CD4-positive, alpha-beta T cell treated with Interleukin-15 for 4 hours (primary cell): Measurements from ENCODE around the gene TMEM53.

ENCODE experiments used
- DNase-seq: peaks from one replicate; pipeline ENCODE4 v3.0.0-alpha.2; 2020; ENCODE audit warnings: low spot score

TMEM53 gene

DNA sequence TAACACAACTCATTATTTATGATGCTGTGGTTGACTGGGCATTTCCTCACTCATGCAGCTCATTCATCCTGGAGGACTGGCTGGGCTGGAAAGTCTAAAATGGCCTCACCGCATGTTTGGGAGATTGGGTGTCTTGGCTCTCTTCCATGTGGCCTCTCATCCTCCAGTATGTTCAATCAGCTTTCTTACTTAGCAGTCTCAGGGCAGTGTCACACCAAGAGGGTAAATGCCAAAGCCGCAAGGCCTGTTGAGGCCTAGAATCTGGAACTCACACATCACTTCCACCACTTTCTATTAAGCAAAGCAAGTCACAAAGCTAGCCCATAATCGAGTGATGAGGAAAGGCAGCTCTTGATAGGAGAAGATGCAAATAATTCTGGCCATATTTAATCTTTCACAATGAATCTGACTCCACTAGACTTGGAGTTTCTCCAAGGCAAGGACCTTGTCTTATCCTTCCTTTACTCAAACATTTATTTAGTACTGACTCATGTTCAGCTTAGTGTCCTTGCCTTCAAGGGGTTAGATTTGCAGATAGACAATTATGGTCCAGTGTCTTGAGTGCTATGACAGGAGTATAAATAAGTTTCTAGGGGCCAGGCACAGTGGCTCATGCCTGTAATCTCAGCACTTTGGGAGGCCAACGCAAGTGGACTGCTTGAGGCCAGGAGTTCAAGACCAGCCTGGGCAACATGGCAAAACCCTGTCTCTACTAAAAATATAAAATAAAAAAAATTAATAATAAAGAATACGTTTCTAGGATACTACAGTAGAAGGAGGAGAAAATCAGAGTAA, 45.1 kb downstream of the TMEM53 start:
- no peak for DNase-seq

DNA sequence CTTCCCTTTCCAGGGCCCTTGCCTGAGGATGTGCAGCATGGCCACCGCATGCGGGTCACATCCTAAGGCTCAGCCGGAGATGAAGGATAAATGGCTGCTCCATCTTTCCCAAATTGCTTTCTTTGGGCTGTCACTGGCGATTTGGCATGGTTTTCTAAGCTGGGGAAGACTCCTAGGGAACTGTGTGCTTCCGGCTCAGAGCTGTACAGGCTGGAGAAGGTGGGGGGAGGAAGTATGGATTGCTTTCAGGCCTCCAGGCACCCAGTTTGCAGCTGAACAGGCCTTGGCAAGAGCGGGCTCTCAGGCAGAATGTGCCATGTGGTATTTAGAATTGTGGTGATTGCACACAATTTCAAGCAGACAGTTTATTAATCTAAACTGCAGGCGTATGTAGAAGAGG, 48.9 kb downstream of the TMEM53 start:
- no peak for DNase-seq

DNA sequence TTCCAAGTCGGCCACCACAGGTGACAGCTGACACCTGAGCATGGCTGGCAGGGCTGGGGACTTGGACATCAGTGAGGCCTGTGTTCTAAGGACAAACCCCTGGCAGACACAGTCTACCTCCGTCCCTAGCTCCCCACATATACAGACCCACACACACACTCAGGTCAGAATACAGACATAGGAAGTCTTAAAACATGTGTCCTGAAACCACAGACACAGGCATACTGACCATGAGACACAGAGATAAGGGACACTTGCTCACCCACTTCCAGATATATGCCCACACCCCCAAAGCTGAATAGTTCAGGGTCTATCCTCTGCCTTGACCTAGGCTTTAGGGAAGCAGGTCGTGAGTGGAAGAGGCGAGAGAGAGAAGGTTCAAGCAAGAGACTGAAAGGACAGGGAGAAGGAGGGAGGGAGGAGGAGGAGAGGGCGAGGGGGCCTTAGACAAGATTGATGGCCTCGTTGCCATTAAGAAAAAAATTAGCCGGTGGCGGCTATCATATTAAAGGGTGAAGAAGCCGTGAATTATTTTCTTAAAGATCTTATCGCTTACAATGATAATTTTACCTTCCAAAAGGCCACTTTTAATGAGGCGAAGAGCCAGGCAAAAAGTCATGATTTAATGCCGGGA, 49.9 kb downstream of the TMEM53 start:
- DNase-seq, result no peak

DNA sequence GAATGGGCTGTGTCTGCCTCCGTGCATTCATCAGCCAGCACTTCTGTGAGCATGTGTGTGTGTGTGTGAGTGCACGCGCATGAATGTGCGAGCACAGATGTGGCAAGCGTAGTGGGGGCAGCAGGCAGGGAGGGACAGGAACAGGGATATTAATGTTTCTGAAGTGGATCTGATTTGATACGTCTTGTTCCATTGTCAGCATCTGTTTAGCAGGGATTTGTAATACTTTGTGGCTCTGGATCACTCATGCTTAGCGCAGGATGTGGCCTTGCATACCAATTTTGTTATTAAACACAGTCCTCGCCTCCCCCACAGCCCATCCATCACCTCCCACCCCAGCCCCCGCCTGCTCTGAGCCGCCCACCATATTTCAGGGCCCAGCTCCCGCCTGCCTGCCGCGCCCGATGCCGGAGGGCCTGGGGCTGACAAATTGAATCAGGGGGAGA, 52.4 kb downstream of the TMEM53 start:
- DNase-seq, result no peak

DNA sequence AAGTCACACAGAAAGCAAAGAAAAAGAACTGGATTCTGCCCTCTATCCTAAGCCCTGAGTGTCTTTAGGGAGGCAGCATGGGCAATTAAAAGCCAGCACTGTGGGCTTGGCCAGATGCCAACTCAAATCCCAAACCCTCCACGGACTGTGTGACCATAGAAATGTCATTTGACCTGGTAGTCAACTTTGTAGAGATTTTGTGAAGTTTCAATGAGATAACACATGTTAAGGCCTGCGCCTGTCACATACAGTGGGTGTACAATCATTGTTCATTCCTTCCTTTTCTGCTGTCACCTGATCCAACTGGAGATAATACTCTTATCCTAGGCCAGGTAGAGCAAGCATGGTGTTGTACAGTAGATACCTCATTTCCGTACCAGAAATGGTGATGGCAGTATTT, 54.2 kb downstream of the TMEM53 start:
- DNase-seq, result no peak

DNA sequence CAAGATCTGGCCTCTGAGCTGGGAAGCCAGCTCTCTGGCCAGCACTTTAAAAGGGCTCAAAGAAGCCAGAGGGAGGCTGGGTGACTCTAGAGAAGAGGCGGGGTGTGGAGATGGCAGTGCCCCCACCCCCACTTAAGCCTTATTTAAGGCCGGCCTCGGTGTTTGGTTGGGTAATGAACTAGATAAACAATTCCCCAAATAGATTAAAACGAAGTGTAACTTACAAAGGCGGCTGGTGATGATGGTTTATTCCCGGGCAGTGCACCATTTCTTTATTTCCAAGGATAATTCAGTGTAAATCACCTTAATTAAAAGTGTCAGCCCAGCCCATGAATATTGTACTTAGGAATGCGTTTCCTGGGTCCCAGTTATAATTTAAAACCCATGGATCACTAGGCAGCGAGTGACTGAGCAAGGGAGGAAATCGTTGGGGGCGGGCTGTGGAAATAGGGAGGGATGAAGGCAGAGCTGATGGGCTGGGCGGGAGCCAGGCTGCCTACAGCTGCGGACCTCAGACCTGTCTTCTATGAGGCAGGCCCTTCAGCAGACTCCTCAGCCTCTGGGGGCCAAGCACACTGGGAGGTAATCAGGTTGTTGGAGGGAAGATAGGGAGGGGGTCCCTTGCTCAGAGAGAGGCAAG, 54.9 kb downstream of the TMEM53 start:
- DNase-seq, result no peak

DNA sequence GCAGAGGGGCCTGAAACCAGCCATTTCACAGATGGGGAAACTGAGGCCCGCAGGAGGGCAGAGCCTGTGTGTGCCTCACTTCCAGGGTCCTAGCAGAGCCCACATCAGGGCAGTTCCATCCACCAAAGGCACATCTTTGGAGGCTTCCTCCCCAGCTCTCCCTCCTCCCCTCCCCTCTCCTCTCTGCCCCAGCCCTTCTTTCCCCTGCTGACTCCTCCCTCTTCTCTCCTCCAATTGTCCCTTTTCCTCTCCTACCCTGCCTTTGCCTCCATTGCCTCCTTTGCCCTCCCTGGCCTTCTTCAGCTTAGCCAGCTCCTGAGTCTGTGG, 56.6 kb downstream of the TMEM53 start:
- DNase-seq, result no peak

DNA sequence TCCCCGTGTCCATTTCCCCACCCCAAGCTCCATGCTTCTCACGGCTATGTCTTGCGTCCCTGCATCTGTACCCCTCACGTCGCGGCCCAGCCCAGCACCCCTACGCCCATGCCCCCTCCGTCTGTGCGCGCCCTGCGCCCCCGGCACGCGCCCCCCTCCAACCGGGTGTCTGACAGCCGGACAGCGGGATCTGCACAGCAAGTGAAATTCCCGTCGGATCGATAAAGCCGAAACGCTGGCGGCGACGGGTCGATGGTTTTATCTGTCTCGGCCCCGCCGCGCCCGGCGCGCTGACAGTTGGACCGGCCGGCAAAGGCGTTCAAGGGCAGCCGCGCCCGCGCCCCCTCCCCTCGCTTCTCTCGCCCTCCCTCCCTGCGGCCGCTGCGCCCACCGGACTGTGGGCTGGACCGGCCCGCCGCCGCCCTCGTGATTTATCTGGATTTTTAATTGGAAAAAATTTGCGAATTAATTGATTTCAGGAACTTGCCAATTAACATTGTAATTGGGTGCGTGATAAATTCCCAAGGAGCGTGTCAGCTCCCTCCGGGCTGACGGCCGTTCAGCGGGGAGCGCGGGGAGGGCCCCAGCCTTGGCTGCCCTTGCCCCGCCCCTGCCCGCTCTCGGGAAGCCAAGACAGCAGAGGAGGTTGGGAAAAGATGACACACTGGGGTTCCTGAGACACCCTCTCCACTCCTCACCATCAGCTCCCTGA, 57.1 kb downstream of the TMEM53 start:
- DNase-seq, result no peak

DNA sequence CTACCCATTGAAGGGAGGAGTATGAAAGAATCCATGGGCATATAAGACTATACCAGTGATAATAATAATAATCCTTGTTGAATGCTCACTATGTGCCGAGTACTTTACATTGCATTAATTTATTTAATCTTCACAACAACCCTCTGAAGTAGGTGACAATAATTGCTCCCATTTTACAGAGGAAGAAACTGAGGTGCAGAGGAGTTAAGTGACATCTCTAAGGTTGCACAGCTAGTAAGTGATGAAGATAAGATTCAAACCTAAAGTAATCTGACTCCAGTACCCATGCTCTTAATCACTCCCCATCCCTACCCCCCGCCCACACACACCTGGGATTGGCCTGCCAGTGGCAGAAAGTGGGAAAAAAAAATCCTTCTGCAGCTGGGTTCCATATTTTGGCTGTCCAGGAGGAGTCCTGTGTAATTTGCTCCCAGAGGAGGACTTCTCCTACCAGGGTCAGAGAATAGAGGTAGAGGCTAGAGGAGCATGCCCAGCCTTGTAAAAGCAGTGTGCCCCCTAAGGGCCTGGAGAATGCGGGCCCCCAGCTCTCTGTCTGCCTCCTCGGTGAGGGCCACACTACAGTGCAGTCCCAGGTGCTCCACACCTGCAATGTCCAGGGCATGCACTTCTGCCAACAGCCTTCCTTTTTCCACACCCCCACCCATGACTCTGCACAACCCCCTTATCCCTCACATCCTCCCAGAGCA, 57.8 kb downstream of the TMEM53 start:
- DNase-seq, result no peak

DNA sequence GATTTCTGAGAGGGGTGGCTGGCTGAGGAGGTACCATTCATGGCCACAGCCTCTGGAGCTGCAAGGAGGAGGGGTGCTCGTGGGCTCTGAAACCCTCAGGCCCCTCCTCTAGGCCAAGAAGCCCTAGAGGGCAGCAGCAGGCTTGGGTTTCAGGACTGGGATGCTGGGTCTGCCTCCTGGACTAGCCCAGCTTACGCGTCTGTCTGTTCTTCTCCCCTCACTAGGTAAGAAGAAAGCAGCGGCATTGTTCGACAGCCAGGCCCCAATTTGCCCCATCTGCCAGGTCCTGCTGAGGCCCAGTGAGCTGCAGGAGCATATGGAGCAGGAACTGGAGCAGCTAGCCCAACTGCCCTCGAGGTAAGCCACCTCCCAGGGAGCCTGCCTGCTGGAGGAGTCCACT, 60.3 kb downstream of the TMEM53 start:
- no peak for DNase-seq

DNA sequence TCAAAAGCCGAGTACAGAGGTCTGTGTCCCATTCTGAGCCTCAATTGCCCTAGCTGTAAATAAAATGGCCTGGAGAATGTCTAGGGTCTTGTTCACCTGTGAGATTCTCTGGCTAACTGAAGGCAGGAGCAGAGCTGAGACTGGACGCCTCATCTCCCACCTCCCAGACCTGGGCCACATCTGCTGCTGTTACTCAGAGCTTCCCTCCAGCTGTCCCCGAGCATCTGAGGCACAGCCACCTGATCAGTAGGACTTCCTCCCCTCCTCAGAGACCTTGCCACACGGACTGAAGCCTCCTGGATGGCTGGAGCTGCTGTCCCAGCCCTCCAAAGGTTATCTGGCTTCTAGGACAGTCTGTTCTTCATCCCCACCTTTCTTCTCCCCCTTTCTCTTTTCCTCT, 62.4 kb downstream of the TMEM53 start:
- DNase-seq, result no peak

DNA sequence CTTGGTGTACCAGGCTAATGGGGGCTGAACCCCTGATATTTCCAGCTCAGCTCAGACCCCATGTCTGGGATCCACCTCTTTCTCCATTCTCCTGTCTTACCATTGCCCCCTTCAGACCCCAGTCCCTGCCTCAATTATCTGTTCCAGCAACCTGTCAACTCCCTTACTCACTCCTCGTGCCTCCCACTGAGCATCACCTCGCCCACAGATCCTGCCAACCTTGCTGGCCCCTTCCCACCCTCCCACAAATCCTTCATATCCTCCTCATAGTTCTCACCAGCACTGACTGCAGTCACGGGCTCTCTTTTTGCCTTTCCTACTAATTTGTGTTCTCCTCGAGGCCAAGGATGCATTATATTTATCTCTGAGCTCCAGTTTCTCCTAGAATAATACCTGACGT, 62.9 kb downstream of the TMEM53 start:
- DNase-seq, result no peak

DNA sequence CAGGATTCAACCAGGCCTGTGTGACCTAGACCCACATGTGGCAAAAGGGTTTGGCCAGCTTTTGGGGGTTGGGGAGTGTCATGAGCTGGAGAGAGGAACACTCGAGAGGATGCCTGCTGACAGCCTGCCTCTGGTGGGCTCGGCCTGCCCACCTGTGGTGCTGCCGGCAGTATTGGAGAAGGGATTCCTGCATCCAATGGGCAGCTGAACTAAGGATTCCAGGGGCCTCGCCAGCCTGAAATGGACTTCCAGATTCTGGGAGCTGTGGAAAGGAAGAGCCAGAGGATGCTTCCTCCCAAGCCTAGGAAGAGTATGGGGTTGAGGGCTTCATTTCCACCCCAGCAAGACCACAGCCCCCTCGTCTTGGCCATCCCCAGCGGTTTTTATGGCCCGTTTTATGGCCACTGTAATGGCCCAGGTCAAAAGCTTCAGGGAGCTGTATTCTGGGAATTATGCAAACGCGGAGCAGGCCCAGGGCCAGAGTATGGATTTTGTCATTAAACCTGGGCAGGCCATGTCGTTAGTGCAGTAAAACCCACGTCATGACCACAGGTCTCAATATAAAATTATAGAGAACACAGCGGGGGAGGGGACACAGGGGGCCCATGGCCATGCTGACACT, 63.6 kb downstream of the TMEM53 start:
- DNase-seq, result no peak

DNA sequence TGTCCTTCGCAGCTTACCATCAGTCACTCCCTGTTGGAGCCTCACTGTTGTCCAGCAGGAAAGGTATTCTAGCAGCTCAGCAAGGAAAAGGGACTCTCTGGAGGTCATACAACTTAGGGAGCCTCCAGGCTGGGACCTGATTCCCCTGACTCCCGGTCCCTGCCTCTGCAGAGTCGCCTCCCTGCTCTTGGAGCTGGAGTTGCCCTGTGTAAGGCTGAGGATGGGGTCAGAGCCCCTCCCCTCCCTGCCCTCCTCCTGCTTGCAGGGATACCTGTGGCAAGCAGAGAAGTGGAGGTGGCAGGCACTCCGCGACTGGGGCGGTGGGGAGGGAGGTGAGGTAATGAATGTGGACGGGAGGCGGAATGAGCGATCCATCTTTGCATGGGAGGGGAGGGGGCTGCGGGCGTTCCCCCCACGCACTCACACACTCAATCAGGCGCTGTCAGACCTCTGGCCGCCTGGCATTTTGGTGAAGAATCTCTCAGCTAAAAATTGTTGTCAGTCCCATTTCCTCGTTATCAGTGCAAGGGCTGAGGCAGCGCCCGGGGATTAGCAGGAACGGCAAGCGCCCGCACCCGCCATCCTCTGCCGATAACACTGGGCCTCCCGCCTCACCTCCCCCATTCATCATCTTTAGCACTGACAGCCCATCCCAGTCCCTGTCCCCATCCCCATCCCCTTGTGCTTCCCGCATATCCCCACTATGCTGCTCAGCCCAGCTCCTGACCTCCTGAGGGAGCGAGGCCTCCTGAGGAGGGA, 64.3 kb downstream of the TMEM53 start:
- DNase-seq, result no peak

DNA sequence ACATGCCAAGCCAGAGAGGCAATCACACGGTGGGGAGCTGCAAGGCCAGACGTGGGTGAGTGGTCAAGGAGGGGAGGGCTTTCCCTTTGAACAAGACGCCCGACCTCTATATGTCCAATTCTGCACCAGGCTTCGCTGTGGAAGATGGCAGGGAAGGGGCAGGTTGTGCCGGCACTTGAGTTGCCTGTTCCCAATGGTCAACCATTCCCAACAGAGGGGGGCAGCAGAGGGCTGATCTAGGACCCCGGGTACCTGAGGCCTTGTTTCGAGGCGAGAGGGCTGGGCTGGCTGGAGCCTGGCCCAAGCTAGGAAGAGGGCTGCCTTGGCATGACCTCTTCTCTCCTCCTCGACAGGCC, 64.9 kb downstream of the TMEM53 start:
- peak; percentile 3 for DNase-seq

DNA sequence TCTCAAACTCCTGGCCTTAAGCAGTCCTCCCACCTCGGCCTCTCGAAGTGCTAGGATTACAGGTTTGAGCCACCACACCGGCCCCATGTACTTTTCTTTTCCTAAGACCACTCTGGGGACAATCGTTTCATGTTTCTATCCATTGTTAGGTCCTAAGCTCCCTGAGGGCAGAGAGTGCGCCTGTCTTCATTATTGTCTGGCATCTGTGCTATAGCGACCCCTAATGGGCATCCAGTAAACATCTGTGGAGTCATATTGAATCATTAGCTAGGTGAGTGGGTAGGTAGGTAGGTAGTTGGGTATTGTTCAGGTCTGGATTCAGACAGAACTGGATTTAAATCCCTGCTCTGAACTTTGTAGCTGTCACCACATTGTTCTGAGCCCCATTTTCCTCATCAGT, 66.1 kb downstream of the TMEM53 start:
- DNase-seq, result no peak

DNA sequence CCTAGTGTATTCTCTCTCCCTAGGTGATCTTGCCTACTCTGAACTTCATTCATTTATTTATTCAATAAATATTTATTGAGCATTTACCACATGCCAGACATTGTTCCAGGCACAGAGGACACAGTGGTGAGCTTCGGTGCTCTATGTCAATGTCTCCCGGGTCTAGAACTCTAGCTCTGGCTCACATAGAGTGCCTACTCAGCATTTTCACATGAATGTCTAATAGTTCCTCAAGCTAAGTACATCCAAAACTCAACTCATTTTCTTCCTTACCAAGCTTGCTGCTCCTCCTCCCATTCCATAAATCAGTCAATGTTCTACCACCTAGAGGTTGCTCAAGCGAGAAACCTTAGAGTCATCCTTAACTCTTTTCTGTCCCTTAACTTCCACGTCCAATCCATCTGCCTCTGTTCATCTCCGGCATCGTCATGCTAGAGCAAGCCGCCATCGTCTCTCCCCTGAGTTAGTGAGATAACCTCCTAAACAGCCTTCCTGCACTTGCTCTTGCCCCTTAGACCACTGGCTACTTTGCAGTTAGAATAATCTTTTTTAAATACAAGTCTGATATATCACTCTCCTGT, 67.5 kb downstream of the TMEM53 start:
- no peak for DNase-seq

DNA sequence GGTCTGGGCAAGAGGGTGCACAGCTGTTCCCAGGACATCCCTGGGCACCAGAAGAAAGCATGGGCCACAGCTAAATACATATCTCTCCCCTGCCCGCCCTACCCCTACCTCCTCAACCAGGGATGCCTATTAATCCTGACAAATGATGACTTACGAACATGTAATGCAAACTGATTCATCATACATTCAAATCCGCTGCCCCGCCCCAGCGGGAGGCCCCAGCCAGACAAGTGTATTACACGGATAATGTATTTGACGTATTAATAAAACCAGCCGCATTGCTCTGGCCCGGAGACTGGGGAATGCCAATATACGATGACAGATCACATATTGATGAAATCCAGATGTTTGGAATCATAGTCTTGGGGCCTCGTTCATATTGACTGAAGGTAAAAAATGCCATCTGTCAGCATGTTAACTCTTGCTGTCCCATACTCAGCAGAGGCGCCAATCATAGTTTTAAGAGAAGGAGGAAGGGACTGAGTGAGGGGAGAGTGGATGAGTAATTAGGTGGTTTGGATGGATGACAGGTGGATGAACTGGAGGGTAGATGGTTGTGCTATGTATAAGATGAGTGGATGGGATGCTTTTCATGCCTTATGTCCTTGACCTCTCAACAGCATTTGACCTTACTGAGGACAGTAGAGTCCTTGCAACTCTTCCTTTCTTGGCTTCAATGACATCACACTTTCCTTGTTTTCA, 68.2 kb downstream of the TMEM53 start:
- no peak for DNase-seq

DNA sequence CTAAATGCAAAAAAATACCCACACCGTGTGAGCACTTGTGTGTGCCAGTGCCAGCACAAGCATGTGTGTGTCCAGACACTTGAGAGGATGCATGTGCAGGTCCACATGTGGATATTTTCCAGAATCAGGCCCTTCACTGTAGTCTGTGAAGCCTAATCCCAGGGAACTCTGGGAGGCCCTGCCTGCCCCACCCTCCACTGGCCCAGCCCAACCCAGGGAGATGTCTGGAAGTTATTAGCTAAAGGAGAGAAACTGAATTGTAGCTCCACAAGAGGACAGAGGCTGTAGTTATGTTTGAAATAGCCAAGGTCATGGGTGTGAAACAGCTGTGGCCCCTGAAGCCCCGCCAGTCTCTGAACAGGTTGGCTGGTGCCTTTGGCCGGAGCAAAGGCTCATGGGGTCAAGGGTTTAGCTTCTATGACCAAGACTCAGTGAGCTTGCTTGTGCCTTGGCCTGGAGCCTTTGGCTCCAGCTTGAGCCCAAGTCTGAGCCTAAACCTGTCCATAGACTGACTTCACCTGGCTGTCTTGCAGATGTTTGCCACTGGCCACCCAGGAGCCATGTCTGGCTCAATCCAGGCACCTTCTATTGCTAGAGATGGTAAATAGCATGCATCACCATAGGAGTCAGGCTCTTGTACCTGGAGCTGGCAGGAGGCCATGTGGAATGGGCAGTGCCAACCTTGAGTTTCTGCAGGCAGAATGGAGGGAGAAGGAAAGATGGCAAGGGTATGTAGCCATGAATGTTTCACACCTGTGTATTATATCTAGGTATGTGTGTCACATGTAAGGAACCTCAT, 69.9 kb downstream of the TMEM53 start:
- DNase-seq, result no peak
